NCI-H2227 (cell line): ENCODE measurements around the gene TPPP3.

Source experiments
- DNase-seq: peaks from one replicate; lab custom pipeline; 2025; ENCODE audit not compliant: unreplicated experiment; lab: John Stamatoyannopoulos, UW

The TPPP3 gene

DNA sequence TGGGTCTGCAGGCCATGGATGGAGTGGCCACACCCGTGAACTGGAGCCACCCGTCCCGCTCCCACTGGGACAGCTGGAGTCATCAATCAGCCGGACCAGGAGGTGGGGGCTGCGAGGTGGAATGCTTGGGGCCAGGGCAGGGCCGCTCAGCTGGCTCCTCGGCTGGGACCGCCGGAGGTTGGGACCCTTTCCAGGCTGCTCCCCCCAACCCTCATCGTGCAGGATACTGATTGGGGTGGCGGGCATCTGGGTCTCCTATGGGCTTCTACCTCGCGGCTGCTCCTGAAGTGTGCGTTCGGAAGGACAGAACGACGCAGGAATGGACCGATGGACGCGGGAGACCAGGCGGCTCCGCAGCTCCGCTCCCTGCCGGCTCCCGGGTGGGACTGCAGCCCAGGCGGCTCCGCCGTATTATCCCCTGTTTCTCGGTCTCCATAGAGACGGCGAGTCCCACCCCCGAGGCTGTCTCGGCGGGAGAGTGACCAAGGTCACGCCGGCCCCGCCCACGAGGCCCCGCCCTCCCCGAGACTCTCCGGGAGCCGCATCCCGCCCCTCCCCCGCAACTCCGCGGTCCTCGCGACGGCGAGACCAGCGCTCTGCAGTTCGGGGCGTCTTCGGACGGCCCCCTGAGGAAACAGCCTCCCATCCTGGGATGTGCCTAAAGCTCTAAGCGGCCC is at the start of gene TPPP3:
TSS of gene TPPP3 (minus strand) at position 388 of the 677 bp plus-strand sequence. CDS start 2,387 bp downstream, outside the sequence.
- DNase-seq, result peak; percentile 93

- DNase-seq, result no peak
Measured at GRCh38 chr16:67442581-67443255, 49.4 kb upstream of the TPPP3 start.

DNA sequence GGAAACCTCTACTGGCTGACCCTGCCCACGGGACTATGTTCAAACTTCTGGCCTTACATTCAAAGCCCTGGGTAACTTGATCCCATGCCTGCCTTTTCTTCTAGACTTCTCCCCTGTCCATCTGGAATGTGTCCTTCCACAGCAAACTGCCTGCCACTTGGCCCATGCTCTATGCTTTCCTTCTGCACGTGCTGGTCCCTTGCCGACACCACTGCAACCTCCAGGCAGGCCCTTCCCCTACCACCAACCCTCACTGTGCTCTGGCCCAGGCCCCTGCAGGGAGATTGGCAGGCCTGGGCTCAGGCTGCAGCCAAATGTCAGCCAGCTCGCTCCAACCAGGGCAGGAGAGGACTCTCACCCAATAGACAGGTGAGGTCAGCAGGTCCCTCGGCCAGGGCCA is 48.6 kb upstream of the TPPP3 start:
- DNase-seq, result no peak

DNA sequence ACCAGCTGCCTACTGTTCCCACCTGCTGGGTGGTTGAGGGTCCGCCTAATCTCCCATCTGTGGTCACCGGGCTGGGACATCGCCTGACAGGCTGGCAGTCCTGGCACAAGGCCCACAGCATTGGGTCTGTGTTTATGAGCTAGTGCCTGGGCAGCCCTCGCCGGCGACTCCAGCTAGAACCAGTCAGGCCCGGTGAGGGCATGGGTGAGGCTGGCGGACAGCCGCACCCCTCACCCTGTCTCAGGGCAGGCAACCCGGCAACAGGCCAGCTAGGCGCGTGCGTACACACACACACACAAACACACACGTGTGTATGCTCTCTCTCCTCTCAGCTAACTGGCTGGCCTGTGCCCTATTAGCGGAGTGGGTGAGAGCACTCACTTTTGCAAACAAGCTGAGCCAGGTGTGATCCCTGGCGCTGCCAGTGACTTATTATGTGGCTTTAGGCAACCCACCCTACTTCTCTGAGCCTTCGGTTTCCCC is 48.0 kb upstream of the TPPP3 start:
- peak; percentile 33 for DNase-seq

- no peak for DNase-seq
Measured at GRCh38 chr16:67438824-67439393, 45.6 kb upstream of the TPPP3 start.

GRCh38 chr16:67438098-67438791 is 44.9 kb upstream of the TPPP3 start:
- DNase-seq, result no peak

DNA sequence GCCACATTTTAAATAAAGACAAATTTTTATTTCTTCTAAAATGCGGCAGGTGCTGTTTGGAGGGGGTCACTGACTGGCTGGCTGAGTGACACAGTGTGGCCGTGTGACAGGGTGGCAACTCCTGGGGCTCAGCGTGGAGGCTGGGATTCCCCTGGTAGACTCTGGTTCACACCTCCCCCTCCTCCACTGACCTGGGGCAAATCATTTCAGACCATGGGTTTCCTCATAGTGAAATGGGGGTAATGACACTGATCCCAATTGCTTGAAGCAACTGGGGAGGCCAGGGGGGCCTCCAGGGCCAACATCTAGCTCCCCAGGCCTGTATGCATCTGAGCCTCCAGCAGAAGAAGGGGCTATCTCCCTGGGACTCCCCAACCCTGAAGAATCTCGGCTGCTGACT is 44.2 kb upstream of the TPPP3 start:
- no peak for DNase-seq

GRCh38 chr16:67436640-67437193 is 43.4 kb upstream of the TPPP3 start:
- no peak for DNase-seq

DNA sequence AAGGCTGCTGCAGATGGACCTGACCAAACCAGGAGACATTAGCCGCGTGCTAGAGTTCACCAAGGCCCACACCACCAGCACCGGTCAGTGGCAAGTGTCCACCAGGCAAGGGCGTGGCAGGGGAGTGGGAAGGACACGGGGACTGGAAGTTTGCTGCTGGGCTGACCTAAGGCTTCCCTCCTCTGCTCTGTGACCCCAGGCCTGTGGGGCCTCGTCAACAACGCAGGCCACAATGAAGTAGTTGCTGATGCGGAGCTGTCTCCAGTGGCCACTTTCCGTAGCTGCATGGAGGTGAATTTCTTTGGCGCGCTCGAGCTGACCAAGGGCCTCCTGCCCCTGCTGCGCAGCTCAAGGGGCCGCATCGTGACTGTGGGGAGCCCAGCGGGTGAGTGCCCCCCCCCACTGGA is 42.5 kb upstream of the TPPP3 start:
- no peak for DNase-seq

GRCh38 chr16:67433131-67433719 is 39.9 kb upstream of the TPPP3 start:
- DNase-seq, result no peak

DNA sequence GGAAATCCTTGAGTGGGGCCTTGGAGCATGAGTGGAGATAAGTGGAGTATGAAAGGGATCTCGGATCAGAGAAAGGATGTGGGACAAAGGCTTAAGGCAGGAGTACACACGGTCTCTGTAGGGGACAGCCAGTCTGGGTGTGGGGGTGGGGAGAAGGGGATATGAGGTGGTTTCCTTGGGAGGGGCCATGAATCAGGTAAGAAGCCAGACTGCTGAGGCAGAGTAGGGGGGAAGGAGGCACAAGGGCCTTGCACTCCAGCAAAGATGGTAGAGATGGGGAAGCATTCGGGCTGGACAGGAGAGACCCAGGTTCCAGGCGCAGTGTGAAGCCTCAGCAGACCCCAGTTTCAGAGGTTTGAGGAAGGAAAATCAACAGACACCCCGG is 39.2 kb upstream of the TPPP3 start:
- DNase-seq, result no peak

DNA sequence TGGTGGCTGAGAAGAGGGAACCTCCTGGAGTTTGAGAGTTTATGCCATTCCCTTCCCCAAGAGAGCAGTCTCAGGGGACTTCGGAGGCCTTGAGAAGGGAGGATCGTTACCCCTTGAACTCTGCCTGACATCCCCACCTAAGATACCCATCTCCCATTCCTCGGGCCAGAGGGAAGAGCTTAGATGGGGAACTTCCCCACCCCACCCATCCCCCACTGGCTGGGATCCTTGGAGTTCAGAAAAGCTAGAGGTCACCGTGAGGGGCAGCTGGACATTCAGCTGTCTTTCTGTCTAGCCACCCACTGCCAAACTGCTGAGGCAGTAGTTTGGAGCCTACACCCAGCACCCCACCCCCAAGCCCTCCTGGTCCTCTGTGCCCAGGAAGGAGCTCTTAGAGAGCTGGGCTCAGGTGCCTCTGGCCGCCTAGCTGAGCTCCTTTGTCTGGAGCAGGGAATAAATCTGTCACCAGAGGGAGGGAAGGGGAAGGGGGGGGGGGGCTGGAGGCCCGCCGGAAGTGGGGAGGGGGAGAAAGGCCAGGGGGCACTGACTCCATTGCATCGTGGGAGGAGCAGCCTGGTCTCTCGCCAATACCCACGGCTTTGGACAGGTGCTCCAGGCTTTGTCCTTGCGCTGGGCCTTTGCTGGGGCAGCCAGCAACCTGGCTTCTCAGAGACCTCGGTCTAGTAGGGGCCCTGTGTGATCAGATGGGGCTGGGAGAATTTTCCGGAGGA is 38.6 kb upstream of the TPPP3 start:
- peak; percentile 19 for DNase-seq

- peak; percentile 78 for DNase-seq
Measured at GRCh38 chr16:67430977-67431774, 37.9 kb upstream of the TPPP3 start, which contains the start of gene HSD11B2. HSD11B2 (plus strand) TSS chr16:67431121; CDS start chr16:67431249, 128 bp downstream.

GRCh38 chr16:67430504-67430976 is 37.2 kb upstream of the TPPP3 start:
- peak; percentile 43 for DNase-seq

GRCh38 chr16:67429799-67430503 is 36.7 kb upstream of the TPPP3 start:
- no peak for DNase-seq

- no peak for DNase-seq
Measured at GRCh38 chr16:67429053-67429798, 35.9 kb upstream of the TPPP3 start.

- peak; percentile 65 for DNase-seq
Measured at GRCh38 chr16:67428146-67428731, 34.9 kb upstream of the TPPP3 start.
